ENCODE measurements around the gene CCDC57.

Gene CCDC57

GRCh38 chr17:82085031-82085861, 127.4 kb downstream of the CCDC57 start:
- Mint-ChIP-seq H3K9me3 (no peaks in the 10 kb centered on the region), H3K27ac (no peak overlapping the region), H3K4me3 (peak overlapping the region in 1 of 2 donors; percentile 14), H3K27me3 (no peaks in the 10 kb centered on the region), H3K4me1 (peaks cover 0 to 2% of the 10 kb centered on the region in 2 donors), H3K36me3 (peaks cover 38 to 44% of the 10 kb centered on the region in 2 donors)
- ATAC-seq (replicated peaks) (no peak), DNase-seq (no peak)

- Mint-ChIP-seq H3K36me3 (peaks cover 43 to 50% of the 10 kb centered on the region in 2 donors), H3K27ac (no peak overlapping the region), H3K27me3 (no peaks in the 10 kb centered on the region), H3K4me3 (no peak overlapping the region), H3K4me1 (peaks cover 0 to 2% of the 10 kb centered on the region in 2 donors), H3K9me3 (no peaks in the 10 kb centered on the region)
- no peak for DNase-seq
- no peak for ATAC-seq (replicated peaks)
These were observed 128.1 kb downstream of the CCDC57 start for GRCh38 chr17:82084373-82085030.

- Mint-ChIP-seq H3K27me3 (no peaks in the 10 kb centered on the region), H3K36me3 (peaks cover 48 to 49% of the 10 kb centered on the region in 2 donors), H3K27ac (peak overlapping the region; percentile 31), H3K4me3 (no peak overlapping the region), H3K4me1 (peaks cover 0 to 2% of the 10 kb centered on the region in 2 donors), H3K9me3 (no peaks in the 10 kb centered on the region)
- no peak for DNase-seq
- ATAC-seq (replicated peaks): no peak
These were observed 128.9 kb downstream of the CCDC57 start for GRCh38 chr17:82083533-82084359.

- Mint-ChIP-seq H3K36me3 (peaks cover 48% of the 10 kb centered on the region in 2 donors), H3K27ac (peak overlapping the region; percentile 31), H3K9me3 (no peaks in the 10 kb centered on the region), H3K27me3 (no peaks in the 10 kb centered on the region), H3K4me1 (peaks cover 2 to 3% of the 10 kb centered on the region in 2 donors), H3K4me3 (no peak overlapping the region)
- no peak for DNase-seq
- ATAC-seq (replicated peaks): no peak
These were observed 129.6 kb downstream of the CCDC57 start for GRCh38 chr17:82083009-82083408.

GRCh38 chr17:82082456-82082855, 130.2 kb downstream of the CCDC57 start:
- Mint-ChIP-seq H3K36me3 (peaks cover 50 to 52% of the 10 kb centered on the region in 2 donors), H3K27me3 (no peaks in the 10 kb centered on the region), H3K4me3 (no peak overlapping the region), H3K9me3 (no peaks in the 10 kb centered on the region), H3K4me1 (peaks cover 2 to 6% of the 10 kb centered on the region in 2 donors), H3K27ac (no peak overlapping the region)
- ATAC-seq (replicated peaks) (no peak), DNase-seq (no peak)

GRCh38 chr17:82081966-82082365, 130.7 kb downstream of the CCDC57 start:
- DNase-seq: no peak
- no peak overlapping the region for H3K4me3 Mint-ChIP-seq
- H3K4me1 Mint-ChIP-seq: peaks cover 2 to 6% of the 10 kb centered on the region in 2 donors
- H3K27me3 Mint-ChIP-seq: no peaks in the 10 kb centered on the region
- no peak for ATAC-seq (replicated peaks)
- no peak overlapping the region for H3K27ac Mint-ChIP-seq
- H3K9me3 Mint-ChIP-seq: no peaks in the 10 kb centered on the region
- peaks cover 50 to 54% of the 10 kb centered on the region in 2 donors for H3K36me3 Mint-ChIP-seq

GRCh38 chr17:82081546-82081945, 131.1 kb downstream of the CCDC57 start:
- ATAC-seq (replicated peaks): no peak
- no peak overlapping the region for H3K4me3 Mint-ChIP-seq
- no peaks in the 10 kb centered on the region for H3K9me3 Mint-ChIP-seq
- peaks cover 52 to 55% of the 10 kb centered on the region in 2 donors for H3K36me3 Mint-ChIP-seq
- DNase-seq: no peak
- peaks cover 3 to 10% of the 10 kb centered on the region in 2 donors for H3K4me1 Mint-ChIP-seq
- no peaks in the 10 kb centered on the region for H3K27me3 Mint-ChIP-seq
- no peak overlapping the region for H3K27ac Mint-ChIP-seq

- H3K4me1 Mint-ChIP-seq: peaks cover 4 to 14% of the 10 kb centered on the region in 2 donors
- DNase-seq: no peak
- H3K27ac Mint-ChIP-seq: no peak overlapping the region
- H3K9me3 Mint-ChIP-seq: no peaks in the 10 kb centered on the region
- H3K4me3 Mint-ChIP-seq: no peak overlapping the region
- ATAC-seq (replicated peaks): no peak
- peaks cover 49 to 55% of the 10 kb centered on the region in 2 donors for H3K36me3 Mint-ChIP-seq
- H3K27me3 Mint-ChIP-seq: no peaks in the 10 kb centered on the region
These were observed 131.7 kb downstream of the CCDC57 start for GRCh38 chr17:82080789-82081464.

- no peaks in the 10 kb centered on the region for H3K9me3 Mint-ChIP-seq
- ATAC-seq (replicated peaks): no peak
- peaks cover 4 to 14% of the 10 kb centered on the region in 2 donors for H3K4me1 Mint-ChIP-seq
- H3K27me3 Mint-ChIP-seq: no peaks in the 10 kb centered on the region
- peaks cover 49 to 55% of the 10 kb centered on the region in 2 donors for H3K36me3 Mint-ChIP-seq
- no peak overlapping the region for H3K4me3 Mint-ChIP-seq
- no peak for DNase-seq
- no peak overlapping the region for H3K27ac Mint-ChIP-seq
These were observed 132.4 kb downstream of the CCDC57 start for GRCh38 chr17:82080048-82080788.

- no peak for ATAC-seq (replicated peaks)
- no peak for DNase-seq
- no peaks in the 10 kb centered on the region for H3K27me3 Mint-ChIP-seq
- no peak overlapping the region for H3K27ac Mint-ChIP-seq
- peaks cover 2 to 14% of the 10 kb centered on the region in 2 donors for H3K4me1 Mint-ChIP-seq
- no peaks in the 10 kb centered on the region for H3K9me3 Mint-ChIP-seq
- H3K36me3 Mint-ChIP-seq: peaks cover 42 to 51% of the 10 kb centered on the region in 2 donors
- H3K4me3 Mint-ChIP-seq: no peak overlapping the region
These were observed 133.5 kb downstream of the CCDC57 start for GRCh38 chr17:82079001-82079677.

GRCh38 chr17:82078433-82078832, 134.2 kb downstream of the CCDC57 start:
- Mint-ChIP-seq H3K27ac (no peak overlapping the region), H3K36me3 (peaks cover 36 to 45% of the 10 kb centered on the region in 2 donors), H3K4me3 (no peak overlapping the region), H3K4me1 (peaks cover 2 to 14% of the 10 kb centered on the region in 2 donors), H3K27me3 (no peaks in the 10 kb centered on the region), H3K9me3 (no peaks in the 10 kb centered on the region)
- ATAC-seq (replicated peaks) (no peak), DNase-seq (no peak)

GRCh38 chr17:82077617-82078358, 134.9 kb downstream of the CCDC57 start:
- Mint-ChIP-seq H3K9me3 (no peaks in the 10 kb centered on the region), H3K36me3 (peaks cover 31 to 38% of the 10 kb centered on the region in 2 donors), H3K4me1 (peaks cover 2 to 14% of the 10 kb centered on the region in 2 donors), H3K4me3 (no peak overlapping the region), H3K27ac (peak overlapping the region; percentile 33), H3K27me3 (no peaks in the 10 kb centered on the region)
- no peak for DNase-seq
- ATAC-seq (replicated peaks): no peak

Data from stimulated activated naive B cell treated with anti-CD40 and anti-IgM and Interleukin-4, amounts not matched to agents 10 μg/mL and 1 μg/mL and 100 μg/mL, for 72 hours (primary cell).